BJ (cell line): ENCODE measurements around the gene HBS1L. TPM values are rescaled to one million over a fixed set of nuclear protein-coding genes. Genes with fewer than 3 reads are reported as not detected.

Experiments
- CTCF ChIA-PET: fragments of 350-600 bp; formaldehyde crosslinking; extraction: SDS; loops from one replicate; lab custom pipeline; 2021; ENCODE audit warnings: antibody characterized with exemption, inconsistent platforms; lab: Yijun Ruan, JAX
- POLR2A ChIA-PET: fragments of 300-600 bp; sonication (Branson Sonifier 250); formaldehyde crosslinking; extraction: SDS; loops from one replicate; lab custom pipeline; 2021; ENCODE audit warnings: antibody characterized with exemption; lab: Charles Lee
- DNase-seq: peaks from one replicate; pipeline ENCODE4 v3.0.0-alpha.2; 2011; ENCODE audit warnings: low read depth
- H3K27me3 ChIP-seq: 2 replicates; pipeline ENCODE4 v1.6.0; 2011; ENCODE audit warnings: low read length; ENCODE audit not compliant: control insufficient read depth, insufficient read depth
- H3K36me3 ChIP-seq: 2 replicates; pipeline ENCODE4 v1.5.1; 2011; ENCODE audit warnings: low read length; ENCODE audit not compliant: control insufficient read depth, insufficient read depth
- H3K4me3 ChIP-seq: 2 replicates; pipeline ENCODE4 v1.5.1; 2011; ENCODE audit warnings: low read depth, mild to moderate bottlenecking, control low read depth, low read length
- polyA plus RNA-seq: library from polyadenylated mRNA; depleted of rRNA; stranded (reverse); fragments of >200 nt; gene quantifications from 2 replicates; pipeline ENCODE4 v1.2.3, GENCODE V29; 2011
- TF ChIP-seq, protein P1 (sequence below): IDR thresholded peaks from 2 replicates; pipeline ENCODE4 v1.5.1; 2011; ENCODE audit warnings: low read depth, mild to moderate bottlenecking, control low read depth, inconsistent platforms, low read length, moderate library complexity; ENCODE audit not compliant: insufficient read depth

HBS1L gene
- polyA plus RNA-seq, 1 experiment: 44.3 TPM

DNA sequence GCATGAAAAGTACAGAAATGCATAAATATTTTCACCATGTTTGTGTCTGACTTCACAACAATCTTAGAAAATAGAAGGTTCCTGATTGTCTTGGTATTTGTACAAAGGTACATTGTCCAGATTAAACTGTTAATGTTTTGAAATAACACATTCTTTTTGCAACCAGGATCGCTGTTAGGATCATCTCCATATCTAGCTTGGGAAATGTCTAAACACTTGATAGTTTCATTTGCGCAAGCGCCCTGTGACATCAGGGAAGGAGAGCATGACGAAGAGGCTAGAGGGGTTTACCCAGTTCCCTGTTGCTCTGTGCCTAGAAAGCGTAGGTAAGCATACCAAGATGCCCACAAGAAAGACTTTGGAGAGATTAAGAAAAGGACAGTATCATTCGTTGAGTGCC is 124.2 kb downstream of the HBS1L start:
- ChIA-PET CTCF (no interaction called here), POLR2A (no interaction called here)
- TF ChIP-seq, protein P1, sequence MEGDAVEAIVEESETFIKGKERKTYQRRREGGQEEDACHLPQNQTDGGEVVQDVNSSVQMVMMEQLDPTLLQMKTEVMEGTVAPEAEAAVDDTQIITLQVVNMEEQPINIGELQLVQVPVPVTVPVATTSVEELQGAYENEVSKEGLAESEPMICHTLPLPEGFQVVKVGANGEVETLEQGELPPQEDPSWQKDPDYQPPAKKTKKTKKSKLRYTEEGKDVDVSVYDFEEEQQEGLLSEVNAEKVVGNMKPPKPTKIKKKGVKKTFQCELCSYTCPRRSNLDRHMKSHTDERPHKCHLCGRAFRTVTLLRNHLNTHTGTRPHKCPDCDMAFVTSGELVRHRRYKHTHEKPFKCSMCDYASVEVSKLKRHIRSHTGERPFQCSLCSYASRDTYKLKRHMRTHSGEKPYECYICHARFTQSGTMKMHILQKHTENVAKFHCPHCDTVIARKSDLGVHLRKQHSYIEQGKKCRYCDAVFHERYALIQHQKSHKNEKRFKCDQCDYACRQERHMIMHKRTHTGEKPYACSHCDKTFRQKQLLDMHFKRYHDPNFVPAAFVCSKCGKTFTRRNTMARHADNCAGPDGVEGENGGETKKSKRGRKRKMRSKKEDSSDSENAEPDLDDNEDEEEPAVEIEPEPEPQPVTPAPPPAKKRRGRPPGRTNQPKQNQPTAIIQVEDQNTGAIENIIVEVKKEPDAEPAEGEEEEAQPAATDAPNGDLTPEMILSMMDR: no peak
- no peaks in the 10 kb centered on the region for H3K36me3 ChIP-seq
- H3K4me3 ChIP-seq: no peak overlapping the region
- H3K27me3 ChIP-seq: no peaks in the 10 kb centered on the region
- no peak for DNase-seq

DNA sequence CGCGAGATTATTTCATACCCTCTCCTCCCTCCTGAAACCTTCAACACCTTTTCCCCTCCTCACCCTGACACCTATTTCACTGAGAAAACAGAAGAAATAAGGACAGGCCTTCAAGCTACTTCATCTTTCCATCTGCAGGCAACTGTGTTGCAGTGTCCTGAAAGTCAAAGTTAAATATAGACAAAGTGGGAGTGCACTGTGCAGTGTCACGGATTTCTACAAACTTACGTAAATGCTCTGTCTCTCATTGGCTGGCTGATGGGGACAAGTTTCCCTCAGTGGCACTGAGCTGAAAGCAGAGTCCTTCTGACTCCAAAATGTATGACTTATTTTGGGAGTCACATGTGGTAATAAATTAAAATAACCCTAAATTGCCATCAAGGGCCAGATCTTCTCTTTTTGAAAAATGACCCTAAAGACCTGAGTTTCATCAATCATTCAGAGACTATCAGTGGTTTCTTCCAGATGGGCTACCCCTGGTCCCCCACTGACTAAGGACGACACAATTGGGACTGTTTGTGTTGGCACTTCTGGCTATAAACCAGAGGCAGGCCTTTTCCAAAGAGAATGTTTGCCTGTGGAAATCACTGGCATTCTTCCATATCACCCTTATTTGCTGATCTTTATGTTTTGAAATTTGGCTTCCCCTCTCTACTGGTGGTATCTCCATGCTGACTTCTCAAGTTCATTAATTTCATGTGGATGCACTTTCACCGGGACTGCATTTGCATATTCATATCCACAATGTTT is 126.3 kb downstream of the HBS1L start:
- ChIA-PET POLR2A (no interaction called here), CTCF (interaction anchor here (1.0 to 1.7 kb wide), 2 partner anchors 9 to 19 kb away, joined by 3 to 5 read pairs; no protein-coding TSS in a partner anchor)
- DNase-seq: no peak
- TF ChIP-seq, protein P1: no peak
- Histone ChIP-seq H3K4me3 (no peak overlapping the region), H3K27me3 (no peaks in the 10 kb centered on the region; the same call in 1 of the 2 replicates), H3K36me3 (no peaks in the 10 kb centered on the region)

DNA sequence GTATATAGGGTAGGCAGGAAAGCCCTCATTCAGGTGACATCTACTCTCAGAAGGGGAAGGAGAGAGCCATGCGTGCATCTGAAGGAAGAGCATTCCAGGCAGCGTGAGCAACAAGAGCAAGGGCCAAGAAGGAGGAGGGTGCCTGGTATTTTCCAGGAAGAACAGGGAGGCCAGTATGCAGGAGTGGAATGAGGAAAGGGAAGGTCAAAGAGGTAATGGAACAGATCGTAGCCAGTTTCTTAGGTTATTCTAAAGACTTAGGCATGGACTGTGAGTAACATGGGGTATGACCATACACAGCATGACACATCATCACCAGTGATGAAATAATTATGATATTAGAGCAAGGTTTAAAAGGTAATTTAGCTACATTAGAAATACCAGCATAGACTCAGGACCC is 128.8 kb downstream of the HBS1L start:
- ChIA-PET POLR2A (no interaction called here), CTCF (no interaction called here)
- DNase-seq: no peak
- Histone ChIP-seq H3K4me3 (no peak overlapping the region), H3K36me3 (no peaks in the 10 kb centered on the region), H3K27me3 (no peaks in the 10 kb centered on the region; the same call in 1 of the 2 replicates)
- TF ChIP-seq, protein P1: no peak

DNA sequence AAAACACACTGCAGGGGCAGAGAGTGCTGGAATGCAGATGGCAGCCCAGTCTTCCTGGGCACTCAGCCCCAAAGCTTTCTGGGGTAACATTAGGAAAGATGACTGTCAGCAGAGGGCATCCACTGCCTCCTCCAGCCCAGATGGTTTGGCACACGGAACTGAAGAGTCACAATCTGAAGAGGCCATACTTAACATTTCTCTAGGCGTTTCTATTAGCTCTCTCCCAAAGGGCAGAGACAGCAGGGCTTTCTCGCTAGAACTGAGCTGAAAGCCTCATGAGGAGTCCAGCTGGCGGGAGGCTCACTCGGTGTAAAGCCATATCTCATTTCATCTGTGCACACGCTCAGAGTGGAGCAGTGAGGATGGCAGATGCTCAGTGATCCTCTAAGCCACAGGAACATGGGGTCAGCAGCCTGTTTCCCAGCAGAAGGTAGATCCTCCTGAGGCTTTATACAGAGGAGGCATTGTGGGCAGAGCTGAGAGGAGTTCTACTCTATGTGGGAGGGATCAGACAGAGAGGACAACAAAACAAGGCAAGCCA is 132.8 kb downstream of the HBS1L start:
- DNase-seq: no peak
- H3K27me3 ChIP-seq: no peaks in the 10 kb centered on the region; the same call in 1 of the 2 replicates
- POLR2A ChIA-PET: no interaction called here
- TF ChIP-seq, protein P1: no peak
- no peak overlapping the region for H3K4me3 ChIP-seq
- CTCF ChIA-PET: interaction anchor here (1.1 to 1.5 kb wide), 2 partner anchors 9 to 26 kb away, joined by 3 to 5 read pairs; no protein-coding TSS in a partner anchor
- H3K36me3 ChIP-seq: no peaks in the 10 kb centered on the region

DNA sequence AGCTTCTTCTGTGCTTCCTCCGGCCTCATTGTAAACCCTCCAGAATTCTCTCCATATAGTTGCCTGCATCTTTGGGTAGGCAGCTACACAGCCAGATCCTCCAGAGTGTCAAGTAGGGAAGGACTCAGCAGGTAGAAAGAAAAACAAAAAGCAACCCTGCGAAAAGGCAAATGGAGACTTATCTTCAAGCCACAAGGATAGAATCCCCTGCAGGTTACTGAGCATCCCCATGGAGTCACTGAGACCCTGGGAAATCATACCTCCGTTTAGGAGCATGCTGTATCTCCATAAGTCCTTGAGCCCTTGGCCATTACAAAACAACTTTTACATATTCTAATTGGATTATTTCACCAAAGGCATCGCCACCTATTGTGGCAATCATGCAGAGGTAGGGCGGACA is 133.3 kb downstream of the HBS1L start:
- ChIA-PET POLR2A (no interaction called here), CTCF (interaction anchor here (1.1 to 4.5 kb wide), 3 partner anchors 9 to 26 kb away, joined by 3 to 15 read pairs (median 5); no protein-coding TSS in a partner anchor)
- Histone ChIP-seq H3K4me3 (no peak overlapping the region), H3K36me3 (no peaks in the 10 kb centered on the region), H3K27me3 (no peaks in the 10 kb centered on the region; the same call in 1 of the 2 replicates)
- no peak for DNase-seq
- TF ChIP-seq, protein P1: no peak
